GM12892 (cell line): ENCODE data around the gene TBL1XR1.

ENCODE experiments used
- POLR2A ChIP-seq: IDR thresholded peaks from 2 replicates; pipeline ENCODE4 v1.6.1; 2011; ENCODE audit warnings: low read depth, low read length, control low read depth
- POLR2AphosphoS5 ChIP-seq: IDR thresholded peaks from 2 replicates; pipeline ENCODE4 v1.6.1; 2011; ENCODE audit warnings: low read depth, low read length, control low read depth
- TAF1 ChIP-seq: IDR thresholded peaks from 2 replicates; pipeline ENCODE4 v1.6.1; 2011; ENCODE audit warnings: low read depth, mild to moderate bottlenecking, control low read depth, low read length, borderline replicate concordance

- no peak for TF ChIP-seq POLR2A
- no peak for TF ChIP-seq POLR2AphosphoS5
- no peak for TF ChIP-seq TAF1
These were observed 15.9 kb downstream of the TBL1XR1 start for GRCh38 chr3:177181418-177181817.
